WI38 (cell line): Measurements from ENCODE around the gene SAMD4A.

Experiments
- H3K4me3 ChIP-seq: 2 replicates; pipeline ENCODE4 v1.5.1; 2011; ENCODE audit warnings: low read depth, mild to moderate bottlenecking, control low read depth, low read length
- CTCF ChIP-seq: IDR thresholded peaks from 2 replicates; pipeline ENCODE4 v1.5.1; 2012; ENCODE audit warnings: low read depth, mild to moderate bottlenecking, control low read depth, low read length

Gene SAMD4A

GRCh38 chr14:54567224-54567638 lies 303 bp downstream of the SAMD4A start:
- peak overlapping the region; percentile 79 for H3K4me3 ChIP-seq
- no peak for TF ChIP-seq CTCF

DNA sequence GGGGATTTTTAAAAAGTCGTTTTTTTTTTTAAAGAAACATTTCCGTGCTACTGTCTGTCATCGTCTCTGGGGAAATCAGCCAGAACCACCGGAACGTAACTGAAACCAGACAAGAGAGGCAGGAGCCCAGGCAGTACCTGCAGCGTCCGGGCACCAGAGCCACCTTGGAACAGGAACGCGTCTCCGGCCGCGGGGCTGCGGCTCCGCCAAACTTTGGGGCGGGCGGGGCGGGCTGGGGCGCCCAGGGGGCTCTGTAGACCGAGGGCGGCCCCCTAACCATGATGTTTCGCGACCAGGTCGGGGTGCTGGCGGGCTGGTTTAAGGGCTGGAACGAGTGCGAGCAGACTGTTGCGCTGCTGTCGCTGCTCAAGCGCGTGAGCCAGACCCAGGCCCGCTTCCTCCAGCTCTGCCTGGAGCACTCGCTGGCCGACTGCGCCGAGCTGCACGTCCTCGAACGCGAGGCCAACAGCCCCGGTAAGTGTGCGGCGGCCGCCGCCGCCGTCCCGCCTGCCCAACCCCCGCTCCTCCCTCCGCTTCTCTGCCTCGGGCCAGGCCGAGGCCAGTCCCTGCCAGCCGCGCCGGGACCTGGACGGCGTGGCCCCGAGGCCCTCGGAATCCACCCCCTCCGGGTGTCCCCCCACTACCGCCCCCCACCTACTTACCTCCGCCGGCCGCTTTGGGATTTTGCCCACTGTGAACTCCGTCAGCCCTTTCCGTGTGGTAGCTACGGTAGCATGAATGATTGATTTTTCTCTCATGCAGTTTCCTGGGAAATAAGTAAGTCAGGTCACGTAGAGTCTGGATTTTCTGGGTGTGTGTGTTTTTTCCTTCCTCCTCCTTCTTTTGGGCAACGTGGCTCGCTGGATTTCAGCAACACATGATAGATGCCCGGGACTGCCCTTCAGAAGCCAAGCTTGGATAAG lies 972 bp downstream of the SAMD4A start:
- peak overlapping the region; percentile 79 for H3K4me3 ChIP-seq
- TF ChIP-seq CTCF = no peak

DNA sequence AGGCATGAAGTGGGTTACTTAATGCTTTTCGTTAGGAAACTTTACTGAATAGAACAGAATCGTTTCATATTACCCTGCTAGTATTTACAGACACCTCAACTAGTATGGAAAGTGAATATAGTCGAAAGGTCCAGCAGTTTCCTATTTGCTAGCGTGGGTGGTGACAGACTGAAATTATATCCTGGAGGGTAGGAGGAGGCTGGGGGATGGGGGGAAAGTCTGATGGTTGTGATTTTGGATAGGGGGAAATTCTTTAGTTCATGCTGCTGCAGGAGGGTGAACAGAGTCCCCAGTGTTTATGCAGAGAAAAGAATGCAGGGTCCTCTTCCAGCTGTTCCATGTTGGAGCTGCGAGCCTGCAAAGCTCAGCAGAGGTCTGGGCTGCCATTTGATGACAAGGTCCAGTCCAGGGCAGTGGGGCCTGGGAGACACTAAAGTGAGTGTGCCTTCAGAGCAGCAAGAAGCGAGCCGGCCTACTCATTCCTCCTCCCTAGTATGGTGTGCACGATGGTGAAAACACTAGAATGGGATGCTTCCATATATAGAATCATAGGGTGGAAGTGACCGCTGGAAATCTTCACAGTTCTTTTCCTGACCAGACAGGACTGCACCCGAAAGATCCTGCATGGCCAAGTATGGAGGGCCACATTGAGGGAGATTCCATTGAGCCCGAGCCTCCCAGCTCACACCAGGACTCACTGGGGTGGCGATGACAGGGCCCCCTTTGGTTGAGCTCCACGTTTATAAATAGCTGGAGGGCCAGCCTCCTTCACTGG lies 2.1 kb downstream of the SAMD4A start:
- TF ChIP-seq CTCF = no peak
- H3K4me3 ChIP-seq = peak overlapping the region; percentile 79

DNA sequence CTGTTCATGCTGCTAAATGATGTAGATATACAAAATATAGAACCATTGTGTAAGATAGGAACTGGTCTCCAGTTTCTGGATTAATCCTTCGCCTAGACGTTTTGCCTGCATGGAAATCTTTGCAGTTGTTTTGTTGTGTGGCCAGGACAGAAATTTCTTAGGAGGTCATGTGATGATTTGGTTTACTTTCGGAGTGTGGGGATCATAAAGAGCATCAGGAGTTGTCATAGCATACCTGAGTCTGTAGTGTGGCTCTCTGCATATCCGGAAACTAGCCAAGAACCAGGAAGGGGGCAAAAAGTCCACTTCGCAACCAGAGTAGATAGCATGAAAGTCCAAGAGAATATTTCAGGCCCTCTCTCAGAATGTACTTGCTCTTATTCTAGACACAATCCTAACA lies 3.1 kb downstream of the SAMD4A start:
- H3K4me3 ChIP-seq = peak overlapping the region; percentile 79
- TF ChIP-seq CTCF = no peak

DNA sequence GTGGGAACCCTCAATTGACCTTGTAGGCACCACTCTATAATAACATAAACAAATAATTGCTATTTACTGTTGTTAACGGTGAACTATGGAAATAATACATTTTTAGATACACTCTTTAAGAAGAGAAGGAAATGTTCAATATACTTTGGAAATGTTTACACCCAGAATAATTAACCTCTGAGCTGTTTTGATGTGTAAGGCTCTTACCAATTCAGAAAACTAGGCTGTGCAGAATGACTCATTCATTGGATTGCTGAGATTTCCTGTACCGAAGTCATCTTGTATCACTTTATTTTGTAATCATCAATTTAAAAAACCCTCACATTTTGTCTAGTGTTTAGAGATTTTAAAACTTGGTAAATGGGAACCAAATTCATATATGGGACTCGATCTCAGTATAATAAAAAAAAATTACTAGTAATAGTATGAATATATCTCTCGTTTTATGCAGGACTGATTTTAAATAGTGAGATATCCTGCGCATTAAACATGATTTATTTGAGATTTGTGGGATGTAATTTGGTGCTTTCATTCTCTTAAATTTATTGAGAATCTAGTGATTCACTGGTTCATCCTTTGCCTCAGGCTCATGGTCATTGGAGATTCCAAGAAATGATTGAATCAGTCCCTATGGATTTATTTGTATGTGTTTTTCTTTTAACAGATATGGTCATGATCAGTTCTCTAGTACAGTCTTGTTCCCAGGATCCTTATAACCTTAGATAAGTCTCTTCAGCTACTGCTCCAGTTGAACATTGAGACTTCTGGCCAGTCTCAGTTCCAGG lies 3.9 kb downstream of the SAMD4A start:
- no peak for TF ChIP-seq CTCF
- H3K4me3 ChIP-seq = peak overlapping the region; percentile 79

GRCh38 chr14:54572316-54572715 lies 5.4 kb downstream of the SAMD4A start:
- no peak overlapping the region for H3K4me3 ChIP-seq
- peak; percentile 41; the same call in 1 of the 2 replicates for TF ChIP-seq CTCF
